Astrocyte (in vitro differentiated cells and primary cell): ENCODE data around the gene TNPO1. TPM values are rescaled to one million over a fixed set of nuclear protein-coding genes. Genes with fewer than 3 reads are reported as not detected.

Experiments
- DNase-seq: peaks from one replicate; pipeline ENCODE4 v3.0.0-alpha.2; 2010; ENCODE audit warnings: low read depth
- FAIRE-seq: peaks from 2 replicates; lab custom pipeline; 2011; peaks lifted over from hg19 to GRCh38; lab: Jason Lieb, UNC
- H2AFZ ChIP-seq: 2 replicates; pipeline ENCODE4 v1.6.0; 2012; ENCODE audit warnings: low read depth, low read length, inconsistent platforms
- H3K27ac ChIP-seq: 2 replicates; pipeline ENCODE4 v1.5.1; 2011; ENCODE audit warnings: low read depth, low read length, inconsistent platforms
- H3K27me3 ChIP-seq: 2 replicates; pipeline ENCODE4 v1.6.0; 2011; ENCODE audit warnings: low read length, inconsistent platforms; ENCODE audit not compliant: insufficient read depth
- H3K36me3 ChIP-seq: 2 replicates; pipeline ENCODE4 v1.5.1; 2011; ENCODE audit warnings: low read length, inconsistent platforms; ENCODE audit not compliant: insufficient read depth
- H3K4me1 ChIP-seq: 2 replicates; pipeline ENCODE4 v1.5.1; 2011; ENCODE audit warnings: low read length, inconsistent platforms; ENCODE audit not compliant: insufficient read depth
- H3K4me2 ChIP-seq: 2 replicates; pipeline ENCODE4 v1.6.0; 2012; ENCODE audit warnings: low read length, inconsistent platforms
- H3K4me3 ChIP-seq: 2 replicates; pipeline ENCODE4 v1.5.1; 2011; ENCODE audit warnings: low read depth, mild to moderate bottlenecking, low read length, inconsistent platforms; ENCODE audit not compliant: insufficient read depth
- H3K79me2 ChIP-seq: 2 replicates; pipeline ENCODE4 v1.6.0; 2012; ENCODE audit warnings: mild to moderate bottlenecking, low read length, inconsistent platforms; ENCODE audit not compliant: insufficient read depth
- H3K9ac ChIP-seq: 2 replicates; pipeline ENCODE4 v1.6.0; 2012; ENCODE audit warnings: mild to moderate bottlenecking, low read length, inconsistent platforms
- H3K9me3 ChIP-seq: 2 replicates; pipeline ENCODE4 v1.5.1; 2012; ENCODE audit warnings: low read depth, mild to moderate bottlenecking, low read length, inconsistent platforms; ENCODE audit not compliant: insufficient read depth
- H4K20me1 ChIP-seq: 2 replicates; pipeline ENCODE4 v1.6.0; 2012; ENCODE audit warnings: low read length, inconsistent platforms; ENCODE audit not compliant: insufficient read depth
- H3K27ac Mint-ChIP-seq: one replicate; pipeline ENCODE4 v1.8.0; 2021; ENCODE audit warnings: mild to moderate bottlenecking, mixed read lengths; ENCODE audit not compliant: unreplicated experiment
- H3K27me3 Mint-ChIP-seq: one replicate; pipeline ENCODE4 v1.8.0; 2021; ENCODE audit warnings: low read depth, mixed read lengths; ENCODE audit not compliant: unreplicated experiment
- H3K36me3 Mint-ChIP-seq: one replicate; pipeline ENCODE4 v1.8.0; 2021; ENCODE audit warnings: low read depth, mixed read lengths; ENCODE audit not compliant: unreplicated experiment
- H3K4me1 Mint-ChIP-seq: one replicate; pipeline ENCODE4 v1.8.0; 2021; ENCODE audit warnings: low read depth, mixed read lengths; ENCODE audit not compliant: unreplicated experiment
- H3K4me3 Mint-ChIP-seq: one replicate; pipeline ENCODE4 v1.8.0; 2021; ENCODE audit warnings: mild to moderate bottlenecking, moderate library complexity, mixed read lengths; ENCODE audit not compliant: unreplicated experiment
- H3K9me3 Mint-ChIP-seq: one replicate; pipeline ENCODE4 v1.8.0; 2021; ENCODE audit warnings: mild to moderate bottlenecking, mixed read lengths; ENCODE audit not compliant: unreplicated experiment
- EZH2 ChIP-seq: IDR thresholded peaks from 2 replicates; pipeline ENCODE4 v1.6.1; 2012; ENCODE audit warnings: mild to moderate bottlenecking, low read length, inconsistent platforms; ENCODE audit not compliant: insufficient read depth
- total RNA-seq: library from RNA; stranded (reverse); gene quantifications from 2 replicates; pipeline ENCODE4 v1.2.1, GENCODE V29; 2021
- TF ChIP-seq, protein P1 (sequence below): IDR thresholded peaks from 2 replicates; pipeline ENCODE4 v1.5.1; 2011; ENCODE audit warnings: low read depth, mild to moderate bottlenecking, inconsistent platforms, low read length, moderate library complexity; ENCODE audit not compliant: insufficient read depth

The TNPO1 gene
- total RNA-seq, 1 donor from 2014 or later: 184 TPM

DNA sequence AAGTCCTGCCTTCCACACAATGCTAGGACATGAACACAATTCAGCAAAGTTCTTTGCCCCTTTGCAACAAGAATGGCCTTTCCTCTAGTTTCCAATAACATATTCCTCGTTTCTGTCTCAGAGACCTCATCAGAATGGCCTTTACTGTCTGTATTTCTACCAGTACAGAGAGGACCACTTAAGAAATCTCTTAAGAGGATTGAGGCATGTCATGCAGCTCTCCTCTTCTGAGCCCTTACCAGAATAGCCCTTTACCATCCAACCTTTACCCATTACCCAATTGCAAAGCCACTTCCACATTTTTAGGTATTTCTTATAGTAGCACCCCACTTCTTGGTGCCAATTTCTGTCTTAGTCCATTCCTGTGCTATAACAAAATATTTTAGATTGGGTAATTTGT is 20.3 kb downstream of the TNPO1 start:
- TF ChIP-seq, protein P1, sequence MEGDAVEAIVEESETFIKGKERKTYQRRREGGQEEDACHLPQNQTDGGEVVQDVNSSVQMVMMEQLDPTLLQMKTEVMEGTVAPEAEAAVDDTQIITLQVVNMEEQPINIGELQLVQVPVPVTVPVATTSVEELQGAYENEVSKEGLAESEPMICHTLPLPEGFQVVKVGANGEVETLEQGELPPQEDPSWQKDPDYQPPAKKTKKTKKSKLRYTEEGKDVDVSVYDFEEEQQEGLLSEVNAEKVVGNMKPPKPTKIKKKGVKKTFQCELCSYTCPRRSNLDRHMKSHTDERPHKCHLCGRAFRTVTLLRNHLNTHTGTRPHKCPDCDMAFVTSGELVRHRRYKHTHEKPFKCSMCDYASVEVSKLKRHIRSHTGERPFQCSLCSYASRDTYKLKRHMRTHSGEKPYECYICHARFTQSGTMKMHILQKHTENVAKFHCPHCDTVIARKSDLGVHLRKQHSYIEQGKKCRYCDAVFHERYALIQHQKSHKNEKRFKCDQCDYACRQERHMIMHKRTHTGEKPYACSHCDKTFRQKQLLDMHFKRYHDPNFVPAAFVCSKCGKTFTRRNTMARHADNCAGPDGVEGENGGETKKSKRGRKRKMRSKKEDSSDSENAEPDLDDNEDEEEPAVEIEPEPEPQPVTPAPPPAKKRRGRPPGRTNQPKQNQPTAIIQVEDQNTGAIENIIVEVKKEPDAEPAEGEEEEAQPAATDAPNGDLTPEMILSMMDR: no peak
- TF ChIP-seq EZH2: no peak
- Histone ChIP-seq H3K9ac (no peak overlapping the region), H3K79me2 (peaks cover 89% of the 10 kb centered on the region), H3K4me2 (no peak overlapping the region), H3K9me3 (no peaks in the 10 kb centered on the region), H3K4me1 (peaks cover 3% of the 10 kb centered on the region), H3K27ac (no peak overlapping the region), H2AFZ (no peak overlapping the region), H3K27me3 (no peaks in the 10 kb centered on the region), H3K36me3 (no peaks in the 10 kb centered on the region), H3K4me3 (no peak overlapping the region), H4K20me1 (peaks cover 48% of the 10 kb centered on the region)
- FAIRE-seq (no peak), DNase-seq (no peak)
- peaks cover 5% of the 10 kb centered on the region for H3K36me3 Mint-ChIP-seq
- H3K27me3 Mint-ChIP-seq: no peaks in the 10 kb centered on the region
- H3K9me3 Mint-ChIP-seq: no peaks in the 10 kb centered on the region
- no peak overlapping the region for H3K27ac Mint-ChIP-seq
- peaks cover 39% of the 10 kb centered on the region for H3K4me1 Mint-ChIP-seq
- H3K4me3 Mint-ChIP-seq: no peak overlapping the region

DNA sequence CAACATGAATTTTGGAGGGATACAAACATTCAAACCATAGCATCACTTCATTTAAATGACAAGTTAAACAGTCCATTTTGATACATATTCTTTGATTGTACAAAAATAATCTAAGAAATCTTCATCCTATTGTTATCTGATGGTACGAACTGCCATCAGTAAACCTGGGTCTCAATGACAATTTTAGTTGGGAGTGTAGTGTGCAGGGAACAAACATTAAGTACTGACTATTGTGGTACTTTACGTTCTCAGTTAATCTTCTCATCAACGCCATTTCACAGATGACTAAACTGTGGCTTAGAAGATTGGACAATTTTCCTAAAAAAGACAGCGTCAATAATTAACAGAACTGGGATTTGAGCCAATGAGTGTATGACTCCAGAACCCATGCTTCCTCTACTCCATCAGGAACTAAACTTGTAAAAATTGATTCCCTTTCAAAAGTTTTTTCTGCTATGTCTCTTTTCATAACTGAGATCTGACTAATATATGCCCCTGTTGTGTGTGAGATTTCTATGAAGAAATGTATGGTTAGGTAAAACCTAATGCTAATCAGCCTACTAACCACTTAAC is 21.1 kb downstream of the TNPO1 start:
- no peaks in the 10 kb centered on the region for H3K9me3 ChIP-seq
- H3K79me2 ChIP-seq: peaks cover 89% of the 10 kb centered on the region
- TF ChIP-seq, protein P1: no peak
- no peak for TF ChIP-seq EZH2
- FAIRE-seq: no peak
- Mint-ChIP-seq H3K27me3 (no peaks in the 10 kb centered on the region), H3K4me1 (peaks cover 46% of the 10 kb centered on the region), H3K4me3 (no peak overlapping the region), H3K27ac (no peak overlapping the region), H3K36me3 (peaks cover 6% of the 10 kb centered on the region), H3K9me3 (no peaks in the 10 kb centered on the region)
- no peak overlapping the region for H3K27ac ChIP-seq
- H3K4me3 ChIP-seq: no peak overlapping the region
- no peaks in the 10 kb centered on the region for H3K27me3 ChIP-seq
- no peak for DNase-seq
- no peaks in the 10 kb centered on the region for H3K36me3 ChIP-seq
- no peak overlapping the region for H3K4me2 ChIP-seq
- peaks cover 11% of the 10 kb centered on the region for H3K4me1 ChIP-seq
- H4K20me1 ChIP-seq: peaks cover 52% of the 10 kb centered on the region
- no peak overlapping the region for H2AFZ ChIP-seq
- no peak overlapping the region for H3K9ac ChIP-seq

DNA sequence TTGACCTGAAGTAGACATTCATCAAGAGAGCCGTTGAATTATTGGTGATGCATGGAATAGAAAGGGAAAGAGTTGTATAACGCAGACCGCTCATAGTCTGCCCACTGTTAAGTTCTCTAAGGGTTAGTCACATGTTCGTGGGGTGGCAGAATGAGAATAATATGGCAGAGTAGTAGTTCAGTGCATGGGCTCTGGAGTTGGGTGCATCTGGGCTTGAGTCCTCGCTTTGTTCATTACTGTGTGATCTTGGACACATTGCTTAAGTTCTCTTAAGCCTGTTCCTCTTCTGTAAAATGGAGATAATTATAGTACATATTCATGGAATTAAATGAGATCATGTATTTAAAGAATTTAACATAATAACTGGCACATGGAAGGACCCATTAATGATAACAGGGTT is 23.6 kb downstream of the TNPO1 start:
- H3K27ac ChIP-seq: no peak overlapping the region
- DNase-seq (no peak), FAIRE-seq (no peak)
- H3K4me1 ChIP-seq: peaks cover 15% of the 10 kb centered on the region
- Mint-ChIP-seq H3K4me1 (peaks cover 53% of the 10 kb centered on the region), H3K27ac (peak overlapping the region; percentile 0), H3K27me3 (no peaks in the 10 kb centered on the region), H3K4me3 (no peak overlapping the region), H3K9me3 (no peaks in the 10 kb centered on the region), H3K36me3 (peaks cover 6% of the 10 kb centered on the region)
- peaks cover 53% of the 10 kb centered on the region for H4K20me1 ChIP-seq
- H3K9ac ChIP-seq: no peak overlapping the region
- no peaks in the 10 kb centered on the region for H3K36me3 ChIP-seq
- H3K4me2 ChIP-seq: no peak overlapping the region
- H3K27me3 ChIP-seq: no peaks in the 10 kb centered on the region
- no peak overlapping the region for H2AFZ ChIP-seq
- H3K79me2 ChIP-seq: peaks cover 88% of the 10 kb centered on the region
- TF ChIP-seq EZH2: no peak
- TF ChIP-seq, protein P1: no peak
- H3K9me3 ChIP-seq: no peaks in the 10 kb centered on the region
- H3K4me3 ChIP-seq: no peak overlapping the region
